Ascending aorta (tissue), 2 donors: ENCODE results near the gene FCHO2. TPM values are rescaled to one million over a fixed set of nuclear protein-coding genes. Genes with fewer than 3 reads are reported as not detected.

Source experiments
- DNase-seq, 2 donors: peaks; one replicate each; pipeline ENCODE4 v3.0.0-alpha.2; 2019; ENCODE audit warnings: low spot score in 2 of 2
- H3K27ac ChIP-seq, 2 donors: fragments of 200-600 bp; sonication (generic); one replicate each; pipeline ENCODE4 v1.5.1; 2016 to 2017; ENCODE audit warnings: mild to moderate bottlenecking in 1 of 2
- H3K27me3 ChIP-seq: fragments of 200-600 bp; sonication (generic); one replicate; pipeline ENCODE4 v1.5.1; 2017
- H3K36me3 ChIP-seq, 2 donors: fragments of 200-600 bp; sonication (generic); one replicate each; pipeline ENCODE4 v1.5.1; 2016
- H3K4me1 ChIP-seq, 2 donors: fragments of 200-600 bp; sonication (generic); one replicate each; pipeline ENCODE4 v1.5.1; 2016 to 2017; ENCODE audit warnings: mild to moderate bottlenecking in 1 of 2
- H3K4me3 ChIP-seq, 2 donors: fragments of 200-600 bp; sonication (generic); one replicate each; pipeline ENCODE4 v1.5.1; 2016 to 2017; ENCODE audit warnings: mild to moderate bottlenecking in 1 of 2
- H3K9me3 ChIP-seq, 2 donors: fragments of 200-600 bp; sonication (generic); one replicate each; pipeline ENCODE4 v1.5.1; 2016
- intact Hi-C: fragments of 100-400 bp; cut with DNase I; formaldehyde crosslinking; loops from one replicate; pipeline ENCODE4 v1.15.1; 2023
- total RNA-seq: library from RNA; depleted of rRNA; stranded (reverse); fragments of >200 nt; gene quantifications from one replicate; pipeline ENCODE4 v1.1.0, GENCODE V29; 2016
- TF ChIP-seq, protein P1 (sequence below), 3 experiments: fragments of 200-600 bp in 2 of 3; fragments of 450-650 bp in 1 of 3; sonication (generic) in 2 of 3; IDR thresholded peaks; one replicate each; pipeline ENCODE4 v1.5.1; 2016 to 2019; ENCODE audit warnings: antibody characterized with exemption in 3 of 3, mild to moderate bottlenecking in 1 of 3, moderate library complexity in 1 of 3

FCHO2 gene
- total RNA-seq, 1 donor from 2014 or later, result 10.7 TPM

DNA sequence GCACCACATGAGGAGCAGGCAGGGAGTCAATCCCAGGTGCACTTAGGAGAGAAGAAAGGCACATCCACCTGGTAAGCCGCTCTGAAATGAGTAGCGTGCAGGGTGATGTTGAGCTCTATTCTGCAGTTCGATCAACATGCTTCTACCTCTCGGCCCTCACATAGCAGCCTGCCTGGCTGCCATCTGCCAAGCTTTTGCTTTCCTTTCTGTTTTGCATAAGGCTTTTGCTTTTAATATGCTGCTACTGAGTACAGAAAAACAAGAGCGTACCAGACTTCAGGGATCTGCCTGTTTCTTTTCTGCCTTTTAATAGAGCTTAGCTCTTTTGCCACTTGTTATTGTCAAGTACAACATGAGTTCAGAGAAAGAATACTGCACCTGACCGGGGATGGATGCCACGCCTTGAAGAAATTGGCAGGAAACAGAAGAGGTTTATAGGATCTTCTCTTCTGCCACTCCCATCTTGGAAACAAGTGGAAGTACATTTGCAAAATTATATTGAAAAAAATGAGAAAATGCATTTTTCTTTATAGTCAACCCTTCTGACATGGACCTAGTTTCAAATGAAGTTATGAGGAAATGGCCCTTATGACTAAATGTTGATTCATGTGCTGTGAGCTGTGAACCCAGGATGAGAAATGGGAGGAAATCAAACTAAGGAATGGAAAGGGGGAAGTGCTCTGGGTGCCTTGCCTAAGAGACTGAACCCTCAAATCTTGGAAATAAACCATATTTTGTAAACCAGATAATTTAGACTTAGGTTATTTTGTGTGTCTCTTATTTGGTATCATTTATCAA is 4.0 kb upstream of the FCHO2 start:
- Histone ChIP-seq H3K9me3 (no peaks in the 10 kb centered on the region), H3K27me3 (no peaks in the 10 kb centered on the region), H3K36me3 (no peaks in the 10 kb centered on the region), H3K4me1 (peaks cover 0 to 12% of the 10 kb centered on the region in 2 donors), H3K27ac (no peak overlapping the region), H3K4me3 (no peak overlapping the region)
- intact Hi-C loops, result no loop called here
- DNase-seq, result no peak
- TF ChIP-seq, protein P1, sequence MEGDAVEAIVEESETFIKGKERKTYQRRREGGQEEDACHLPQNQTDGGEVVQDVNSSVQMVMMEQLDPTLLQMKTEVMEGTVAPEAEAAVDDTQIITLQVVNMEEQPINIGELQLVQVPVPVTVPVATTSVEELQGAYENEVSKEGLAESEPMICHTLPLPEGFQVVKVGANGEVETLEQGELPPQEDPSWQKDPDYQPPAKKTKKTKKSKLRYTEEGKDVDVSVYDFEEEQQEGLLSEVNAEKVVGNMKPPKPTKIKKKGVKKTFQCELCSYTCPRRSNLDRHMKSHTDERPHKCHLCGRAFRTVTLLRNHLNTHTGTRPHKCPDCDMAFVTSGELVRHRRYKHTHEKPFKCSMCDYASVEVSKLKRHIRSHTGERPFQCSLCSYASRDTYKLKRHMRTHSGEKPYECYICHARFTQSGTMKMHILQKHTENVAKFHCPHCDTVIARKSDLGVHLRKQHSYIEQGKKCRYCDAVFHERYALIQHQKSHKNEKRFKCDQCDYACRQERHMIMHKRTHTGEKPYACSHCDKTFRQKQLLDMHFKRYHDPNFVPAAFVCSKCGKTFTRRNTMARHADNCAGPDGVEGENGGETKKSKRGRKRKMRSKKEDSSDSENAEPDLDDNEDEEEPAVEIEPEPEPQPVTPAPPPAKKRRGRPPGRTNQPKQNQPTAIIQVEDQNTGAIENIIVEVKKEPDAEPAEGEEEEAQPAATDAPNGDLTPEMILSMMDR (IDR thresholded peaks at IDR 0.05), result no peak

DNA sequence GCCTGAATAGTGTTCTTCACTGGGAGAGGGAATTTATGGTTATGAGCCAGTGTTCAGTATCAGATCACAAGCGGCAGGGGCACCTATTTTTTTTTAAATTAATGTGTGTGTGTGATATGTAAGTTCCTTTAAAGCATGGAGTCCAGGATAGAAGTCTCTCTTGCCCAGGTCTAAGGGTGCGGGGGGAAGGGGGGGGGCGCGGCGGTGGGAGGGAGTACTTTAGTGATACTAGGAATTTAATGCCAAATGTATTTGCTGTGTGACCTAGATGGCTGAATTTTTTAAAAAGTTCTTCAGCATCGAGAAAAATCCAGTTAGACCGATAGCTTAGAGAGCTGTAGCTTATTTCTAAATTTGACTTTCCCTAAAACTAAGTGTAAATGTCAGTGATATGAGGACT is 1.5 kb upstream of the FCHO2 start:
- H3K27ac ChIP-seq, result peak overlapping the region; percentile 97 to 98
- H3K4me1 ChIP-seq, result peaks cover 0 to 22% of the 10 kb centered on the region in 2 donors
- peak overlapping the region in 1 of 2 donors; percentile 83 for H3K4me3 ChIP-seq

GRCh38 chr5:72955143-72955767 is 586 bp upstream of the FCHO2 start:
- H3K27me3 ChIP-seq, result no peaks in the 10 kb centered on the region
- peak in 1 of 2 donors; percentile 87 for DNase-seq
- peak overlapping the region; percentile 97 to 98 for H3K27ac ChIP-seq
- no peaks in the 10 kb centered on the region for H3K36me3 ChIP-seq
- H3K4me1 ChIP-seq, result peaks cover 0 to 22% of the 10 kb centered on the region in 2 donors
- H3K4me3 ChIP-seq, result peak overlapping the region; percentile 83 to 95
- TF ChIP-seq, protein P1 (IDR thresholded peaks at IDR 0.05), result no peak
- no peaks in the 10 kb centered on the region for H3K9me3 ChIP-seq
- intact Hi-C loops, result loop anchor here (1.0 to 5.0 kb wide), 4 partner anchors 67 to 499 kb away; partner anchors contain the start of gene TNPO1

More for the DNA sequence above, 1.5 kb upstream of the FCHO2 start:
- TF ChIP-seq, protein P1 (IDR thresholded peaks at IDR 0.05), result no peak
- Histone ChIP-seq H3K36me3 (no peaks in the 10 kb centered on the region), H3K27me3 (no peaks in the 10 kb centered on the region), H3K9me3 (no peaks in the 10 kb centered on the region)
- intact Hi-C loops, result loop anchor here (2.0 kb wide), 1 partner anchor 138 kb away; the partner anchor contains the start of gene TNPO1
- no peak for DNase-seq

GRCh38 chr5:72956324-72957140 is 691 bp downstream of the FCHO2 start:
- peak overlapping the region; percentile 97 to 98 for H3K27ac ChIP-seq
- peak overlapping the region; percentile 83 to 95 for H3K4me3 ChIP-seq
- TF ChIP-seq, protein P1 (IDR thresholded peaks at IDR 0.05), result no peak
- H3K9me3 ChIP-seq, result no peaks in the 10 kb centered on the region
- no peaks in the 10 kb centered on the region for H3K27me3 ChIP-seq
- H3K4me1 ChIP-seq, result peaks cover 0 to 22% of the 10 kb centered on the region in 2 donors
- peak in 1 of 2 donors; percentile 72 for DNase-seq
- intact Hi-C loops, result loop anchor here (5.0 kb wide), 2 partner anchors 66 to 109 kb away; no protein-coding TSS in a partner anchor
- H3K36me3 ChIP-seq, result no peaks in the 10 kb centered on the region

DNA sequence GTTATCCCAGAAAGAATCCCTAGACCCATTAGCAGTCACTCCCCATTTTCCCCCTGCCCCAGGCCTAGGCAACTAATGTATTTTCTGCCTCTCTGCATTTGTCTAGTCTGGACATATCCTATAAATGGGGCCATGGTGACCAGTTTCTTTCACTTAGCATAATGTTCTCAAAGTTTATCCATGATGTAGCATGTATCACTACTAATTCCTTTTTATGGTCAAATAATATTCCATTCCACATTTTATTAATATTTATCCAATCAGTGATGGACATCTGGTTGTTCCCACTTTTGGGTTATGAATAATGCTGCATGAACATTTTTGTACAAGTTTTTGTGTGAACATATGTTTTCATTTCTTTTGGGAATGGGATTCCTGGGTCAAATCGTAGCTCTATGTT is 1.5 kb downstream of the FCHO2 start:
- DNase-seq, result no peak
- Histone ChIP-seq H3K27ac (peak overlapping the region; percentile 97 to 98), H3K27me3 (no peaks in the 10 kb centered on the region), H3K4me3 (peak overlapping the region; percentile 83 to 95), H3K9me3 (no peaks in the 10 kb centered on the region), H3K4me1 (peaks cover 0 to 22% of the 10 kb centered on the region in 2 donors), H3K36me3 (no peaks in the 10 kb centered on the region)
- intact Hi-C loops, result loop anchor here (5.0 kb wide), 2 partner anchors 65 to 110 kb away; no protein-coding TSS in a partner anchor
- TF ChIP-seq, protein P1 (IDR thresholded peaks at IDR 0.05), result no peak
